GM19328 (cell line): ENCODE measurements around the gene AATK.

ENCODE experiments used
- ATAC-seq: cut with Tn5 transposase; IDR thresholded peaks from one replicate; pipeline ENCODE4 v1.9.1; 2021; ENCODE audit warnings: mild to moderate bottlenecking, moderate library complexity; ENCODE audit not compliant: unreplicated experiment

The AATK gene

GRCh38 chr17:81183807-81184206 is 17.8 kb upstream of the AATK start:
- no peak for ATAC-seq

GRCh38 chr17:81183316-81183715 is 17.3 kb upstream of the AATK start:
- ATAC-seq, result no peak

DNA sequence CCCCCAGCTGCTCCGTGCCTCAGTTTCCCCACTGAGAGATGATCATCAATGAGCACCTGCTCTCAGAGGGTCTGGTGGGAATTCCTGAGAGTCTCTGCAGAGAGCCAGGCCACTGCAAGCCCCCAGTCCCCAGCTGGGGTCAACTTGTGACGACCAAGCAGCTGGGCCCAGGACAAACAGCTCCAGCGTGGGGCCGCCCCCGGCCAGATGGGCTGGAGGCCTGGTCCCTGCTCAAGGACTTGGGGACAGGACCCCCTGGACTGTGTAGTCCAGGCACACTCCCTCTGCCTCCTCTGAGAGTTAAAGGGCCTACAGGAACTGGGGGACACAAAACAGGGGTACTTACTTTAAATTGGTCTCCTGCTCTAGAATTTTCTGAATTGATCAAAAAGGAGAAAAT is 16.6 kb upstream of the AATK start:
- ATAC-seq, result no peak

DNA sequence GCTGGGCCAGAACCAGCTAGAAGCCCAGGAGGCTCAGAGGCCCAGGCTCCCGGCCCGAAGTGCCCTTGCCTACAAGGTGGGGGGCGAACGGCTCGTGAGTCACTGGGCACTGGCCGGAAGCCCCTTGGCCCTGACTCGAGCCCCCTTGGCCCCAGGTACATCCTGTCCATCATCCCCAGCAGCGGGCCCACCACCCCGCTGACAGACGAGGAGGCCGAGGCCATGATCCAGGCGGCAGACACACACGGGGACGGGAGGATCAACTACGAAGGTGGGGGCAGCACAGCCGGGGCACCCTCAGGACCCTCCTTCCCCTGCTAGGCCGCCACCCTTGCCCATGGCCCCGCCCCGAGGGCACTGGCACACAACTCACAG is 15.8 kb upstream of the AATK start:
- no peak for ATAC-seq

GRCh38 chr17:81180836-81181810 is 15.1 kb upstream of the AATK start:
- no peak for ATAC-seq

- ATAC-seq, result no peak
Measured at GRCh38 chr17:81179861-81180260, 13.8 kb upstream of the AATK start.

GRCh38 chr17:81179220-81179619 is 13.2 kb upstream of the AATK start:
- no peak for ATAC-seq

DNA sequence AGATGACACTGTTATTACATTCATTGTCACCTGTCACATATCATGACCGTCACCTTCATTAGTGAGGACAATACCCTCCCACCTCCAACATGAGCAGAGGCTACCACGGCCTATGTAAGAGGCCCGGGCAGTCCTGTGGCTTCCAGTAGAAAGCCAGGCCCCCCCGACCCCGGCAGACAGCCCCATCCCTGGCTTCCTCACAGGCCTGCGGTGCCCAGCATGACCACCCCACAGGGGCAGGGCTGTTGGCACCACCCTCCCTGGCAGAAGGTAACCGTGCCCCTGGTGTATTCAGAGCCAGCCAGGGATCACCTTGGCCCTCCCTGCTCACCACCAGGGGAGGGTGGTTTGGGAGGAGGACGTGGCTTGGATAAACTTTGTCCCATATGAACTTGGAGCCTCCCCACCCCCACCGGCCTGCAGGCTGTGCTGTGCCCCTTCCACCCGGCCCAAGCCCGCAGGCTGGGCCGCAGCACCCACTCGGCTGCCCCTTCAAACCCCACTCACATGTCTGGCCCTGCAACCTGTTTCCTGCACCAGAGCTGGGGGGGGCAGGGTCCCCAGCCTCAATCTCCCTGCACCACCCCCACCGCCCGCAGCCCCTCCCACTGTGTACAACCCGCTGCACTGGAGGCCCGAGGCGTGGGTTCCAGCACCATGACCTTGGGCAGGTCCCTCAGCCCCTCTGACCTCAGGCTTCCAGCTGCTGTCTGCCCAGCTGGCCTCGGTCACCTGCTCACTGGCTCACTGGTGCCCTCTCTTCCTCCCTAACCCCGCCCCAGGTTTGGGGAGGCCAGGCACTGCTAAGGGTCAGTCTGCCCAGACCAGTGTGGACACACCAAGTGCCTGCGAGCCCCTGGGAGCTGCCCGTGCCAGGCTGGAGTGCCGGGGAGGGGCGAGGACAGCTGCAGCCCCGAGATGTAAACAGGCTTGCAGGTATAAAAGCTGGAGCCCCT is 12.4 kb upstream of the AATK start:
- ATAC-seq, result no peak

DNA sequence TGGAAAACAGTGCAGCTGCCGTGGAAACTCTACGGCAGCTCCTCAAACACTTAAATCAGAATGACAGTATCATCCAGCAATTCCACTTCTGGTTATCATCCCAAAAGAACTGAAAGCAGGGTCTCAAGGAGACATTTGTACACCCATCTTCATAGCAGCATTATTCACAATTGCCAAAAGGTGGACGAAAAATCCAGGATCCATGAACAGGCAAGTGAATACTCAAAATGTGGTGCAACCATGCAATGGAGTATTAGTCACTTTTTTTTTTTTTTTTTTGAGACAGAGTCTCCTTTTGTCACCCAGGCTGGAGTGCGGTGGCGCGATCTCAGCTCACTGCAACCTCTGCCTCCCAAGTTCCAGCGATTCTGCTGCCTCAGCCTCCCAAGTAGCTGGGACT is 10.6 kb upstream of the AATK start:
- no peak for ATAC-seq

GRCh38 chr17:81173762-81174155 is 7.7 kb upstream of the AATK start:
- ATAC-seq, result no peak

- no peak for ATAC-seq
Measured at GRCh38 chr17:81173052-81173761, 7.2 kb upstream of the AATK start.

DNA sequence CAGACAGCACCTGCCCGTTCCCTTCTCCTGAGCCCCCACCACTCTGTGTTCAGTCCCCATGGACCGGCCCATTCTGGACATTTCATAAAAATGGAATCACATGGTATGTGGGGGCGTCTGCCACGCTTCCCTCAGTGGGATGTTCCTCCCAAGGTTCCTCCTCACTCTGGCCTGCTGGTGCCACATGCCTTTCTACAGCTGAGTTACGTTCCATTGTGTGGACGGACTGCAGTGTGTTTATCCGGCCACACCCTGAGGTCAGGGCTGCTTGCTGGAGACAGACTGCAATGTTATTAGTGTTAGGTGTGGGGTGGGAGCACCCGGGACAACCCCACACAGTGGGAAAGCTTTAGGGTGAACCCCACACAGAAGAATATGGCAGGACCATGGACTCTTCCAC is 5.9 kb upstream of the AATK start:
- ATAC-seq, result no peak

DNA sequence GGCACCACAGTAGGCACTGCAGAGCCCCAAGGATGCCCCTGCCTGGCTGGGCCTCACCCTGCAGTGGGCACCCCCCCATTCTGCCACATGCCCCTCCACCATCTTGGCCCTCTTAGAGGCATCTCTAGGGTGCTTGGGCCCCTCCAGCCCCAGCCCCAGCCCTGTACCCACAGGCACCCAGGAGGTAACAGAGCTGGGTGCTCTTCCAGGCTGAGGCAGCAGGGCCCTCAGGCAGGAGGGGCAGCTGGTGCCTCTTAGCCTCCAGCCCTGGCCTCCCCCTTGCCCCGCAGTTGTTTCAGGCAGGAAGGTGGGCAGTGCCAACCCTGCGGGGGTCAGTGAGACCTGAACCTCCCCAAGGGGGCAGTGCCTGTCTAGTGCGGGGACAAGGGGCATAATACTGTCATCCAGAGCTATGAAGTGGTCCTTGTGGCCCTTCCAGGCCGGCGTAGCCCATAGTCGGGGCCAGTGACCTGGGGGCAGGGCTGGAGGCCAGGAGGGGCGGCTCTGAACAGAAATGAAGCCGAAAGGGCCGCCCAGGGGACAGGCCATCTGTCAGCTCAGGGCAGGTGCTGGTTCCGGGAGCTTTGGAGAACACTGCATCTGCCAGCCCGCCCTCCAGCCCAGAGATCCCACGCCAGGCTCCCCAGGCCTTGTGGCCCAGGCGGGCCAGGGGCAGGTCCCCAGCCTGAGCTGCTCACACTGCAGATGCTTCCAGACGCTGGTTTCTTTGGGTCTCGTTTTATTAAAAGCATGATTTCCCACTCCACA is 4.9 kb upstream of the AATK start:
- no peak for ATAC-seq

DNA sequence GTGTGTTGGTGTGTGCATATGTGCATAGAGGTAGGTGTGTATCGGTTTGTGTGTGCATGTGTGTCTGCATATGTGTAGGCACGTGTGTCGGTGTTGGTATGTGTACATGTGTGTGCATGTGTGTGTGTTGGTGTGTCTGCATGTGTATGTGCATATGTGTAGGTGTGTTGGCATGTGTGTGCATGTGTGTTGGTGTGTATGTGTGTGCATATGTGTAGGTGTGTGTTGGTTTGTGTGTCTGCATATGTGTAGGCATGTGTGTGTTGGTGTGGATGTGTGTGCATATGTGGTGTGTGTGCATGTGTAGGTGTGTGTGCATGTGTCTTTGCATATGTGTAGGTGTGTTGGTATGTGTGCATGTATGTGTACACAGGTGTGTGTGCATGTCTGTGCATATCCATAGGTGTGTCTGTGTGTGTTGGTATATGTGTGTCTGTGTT is 3.9 kb upstream of the AATK start:
- ATAC-seq, result no peak

GRCh38 chr17:81167638-81168037 is 1.6 kb upstream of the AATK start:
- no peak for ATAC-seq

- ATAC-seq, result no peak
Measured at GRCh38 chr17:81167194-81167524, 1.1 kb upstream of the AATK start.

GRCh38 chr17:81165246-81166032 is 582 bp downstream of the AATK start, which contains the start of gene PVALEF:
TSS of gene PVALEF (plus strand) at chr17:81165507. CDS start at chr17:81181227, 15,720 bp downstream.
- ATAC-seq, result no peak

DNA sequence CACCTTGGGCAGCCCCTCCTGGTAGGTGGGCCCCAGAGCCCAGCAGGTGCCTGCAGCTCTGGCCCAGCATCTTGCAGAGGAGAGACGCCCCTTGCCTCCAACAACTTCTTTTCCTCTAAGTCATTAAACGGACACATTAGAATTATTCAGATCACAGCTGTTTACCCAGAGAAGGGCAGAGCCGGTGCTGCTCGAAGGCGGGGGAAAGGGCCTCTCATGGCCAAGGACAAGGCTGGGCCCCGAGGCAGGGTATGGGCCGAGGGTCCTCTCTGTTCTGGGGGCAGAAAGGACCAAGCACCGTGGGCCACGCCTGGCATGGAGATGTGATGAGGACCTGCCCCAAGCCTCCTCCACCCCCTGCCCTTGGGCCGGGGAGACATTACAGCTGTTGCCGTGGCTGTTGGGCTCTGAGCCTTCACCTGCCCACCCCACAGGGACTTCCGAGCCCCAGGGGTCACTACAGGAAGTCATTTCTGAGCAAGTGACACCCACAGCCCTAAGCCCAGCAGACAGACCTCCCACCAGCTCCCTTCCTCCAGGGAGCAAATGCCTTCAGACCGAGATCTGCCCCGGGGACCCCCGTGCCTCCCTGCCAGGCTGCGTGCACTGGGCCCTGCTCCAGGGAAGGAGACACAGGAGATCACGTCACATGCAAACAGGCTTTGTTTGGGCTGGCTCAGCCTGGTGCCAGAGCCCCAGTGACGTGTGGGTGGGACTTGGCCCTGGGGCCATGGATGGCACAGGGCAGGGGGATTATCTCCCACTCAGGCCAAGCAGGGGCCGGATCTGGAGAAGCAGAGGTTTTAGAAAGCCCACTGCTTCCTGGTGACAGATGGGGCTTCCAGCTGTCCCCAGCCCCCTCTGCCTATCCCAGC is 1.4 kb downstream of the AATK start:
- ATAC-seq, result no peak
